GM19099 (cell line): ENCODE results near the gene MGP.

ENCODE experiments used
- POLR2A ChIP-seq: IDR thresholded peaks from 3 replicates; pipeline ENCODE4 v1.6.1; 2011; ENCODE audit warnings: low read depth; ENCODE audit not compliant: insufficient read length; ENCODE audit errors: extremely low read depth

Gene MGP

GRCh38 chr12:14885718-14886221 is at the start of gene MGP:
MGP (minus strand) TSS chr12:14885854; CDS start chr12:14885791, 63 bp downstream.
- no peak for TF ChIP-seq POLR2A

- TF ChIP-seq POLR2A = no peak
Measured at GRCh38 chr12:14935031-14935430, 49.4 kb upstream of the MGP start.

GRCh38 chr12:14934511-14934910 is 48.9 kb upstream of the MGP start:
- TF ChIP-seq POLR2A = no peak

- TF ChIP-seq POLR2A = no peak
Measured at GRCh38 chr12:14931791-14932560, 46.3 kb upstream of the MGP start.

- no peak for TF ChIP-seq POLR2A
Measured at GRCh38 chr12:14931359-14931758, 45.7 kb upstream of the MGP start.

GRCh38 chr12:14930299-14930698 is 44.6 kb upstream of the MGP start:
- no peak for TF ChIP-seq POLR2A

GRCh38 chr12:14928931-14929330 is 43.3 kb upstream of the MGP start:
- no peak for TF ChIP-seq POLR2A

- no peak for TF ChIP-seq POLR2A
Measured at GRCh38 chr12:14927267-14927666, 41.6 kb upstream of the MGP start.

- TF ChIP-seq POLR2A = no peak
Measured at GRCh38 chr12:14924541-14924940, 38.9 kb upstream of the MGP start.

- TF ChIP-seq POLR2A = no peak
Measured at GRCh38 chr12:14923944-14924343, 38.3 kb upstream of the MGP start.

- TF ChIP-seq POLR2A = no peak
Measured at GRCh38 chr12:14921218-14921617, 35.6 kb upstream of the MGP start.

GRCh38 chr12:14920475-14921126 is 34.9 kb upstream of the MGP start:
- TF ChIP-seq POLR2A = no peak

- TF ChIP-seq POLR2A = no peak
Measured at GRCh38 chr12:14919455-14919854, 33.8 kb upstream of the MGP start.

- no peak for TF ChIP-seq POLR2A
Measured at GRCh38 chr12:14915736-14916135, 30.1 kb upstream of the MGP start.

- no peak for TF ChIP-seq POLR2A
Measured at GRCh38 chr12:14913381-14913781, 27.7 kb upstream of the MGP start.

- TF ChIP-seq POLR2A = no peak
Measured at GRCh38 chr12:14911131-14911530, 25.5 kb upstream of the MGP start.

- no peak for TF ChIP-seq POLR2A
Measured at GRCh38 chr12:14910090-14910915, 24.6 kb upstream of the MGP start.
